Hematopoietic multipotent progenitor cell treated with erythropoietin and hydrocortisone succinate and interleukin-3 and kit ligand, for 4 days (in vitro differentiated cells): Measurements from ENCODE around the gene CHAF1A.

Experiments used
- DNase-seq: peaks from one replicate; pipeline ENCODE4 v3.0.0-alpha.2; 2015

The CHAF1A gene

DNA sequence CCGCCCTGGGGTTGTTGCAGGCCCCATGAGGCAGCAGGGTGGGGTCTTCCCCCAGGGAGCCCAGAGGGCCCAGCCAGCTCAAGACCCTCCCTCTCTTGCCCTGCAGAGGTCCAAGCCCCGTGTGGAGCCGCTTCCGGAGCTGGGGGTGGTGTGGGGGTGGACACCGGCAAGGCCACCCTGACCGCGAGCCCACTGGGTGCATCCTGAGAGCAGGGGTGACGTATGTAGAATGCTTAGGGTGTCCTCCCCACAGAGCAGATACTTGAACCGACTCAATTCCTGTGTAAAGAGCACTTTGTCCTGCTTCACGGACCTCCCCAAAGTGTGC, 40.3 kb downstream of the CHAF1A start:
- DNase-seq: no peak

DNA sequence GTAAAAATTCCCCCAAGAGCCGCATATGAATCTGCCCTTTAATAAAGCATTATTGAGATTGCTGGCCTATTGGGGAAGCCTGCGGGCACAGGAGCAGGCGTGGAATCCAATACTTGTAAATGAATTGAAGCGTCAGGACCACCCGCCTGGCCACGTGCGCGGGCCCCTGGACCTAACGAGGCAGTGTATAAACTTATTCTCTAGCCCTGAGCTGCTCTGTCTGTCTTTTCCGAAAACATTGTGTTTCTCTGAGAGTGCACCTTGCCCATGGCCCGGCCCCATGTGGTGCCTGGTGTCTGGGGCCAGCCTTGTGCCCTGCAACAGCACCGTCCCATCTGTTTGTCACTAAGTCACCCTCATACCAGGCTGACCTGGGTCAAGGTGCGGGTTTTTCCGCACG, 40.7 kb downstream of the CHAF1A start:
- DNase-seq: no peak

DNA sequence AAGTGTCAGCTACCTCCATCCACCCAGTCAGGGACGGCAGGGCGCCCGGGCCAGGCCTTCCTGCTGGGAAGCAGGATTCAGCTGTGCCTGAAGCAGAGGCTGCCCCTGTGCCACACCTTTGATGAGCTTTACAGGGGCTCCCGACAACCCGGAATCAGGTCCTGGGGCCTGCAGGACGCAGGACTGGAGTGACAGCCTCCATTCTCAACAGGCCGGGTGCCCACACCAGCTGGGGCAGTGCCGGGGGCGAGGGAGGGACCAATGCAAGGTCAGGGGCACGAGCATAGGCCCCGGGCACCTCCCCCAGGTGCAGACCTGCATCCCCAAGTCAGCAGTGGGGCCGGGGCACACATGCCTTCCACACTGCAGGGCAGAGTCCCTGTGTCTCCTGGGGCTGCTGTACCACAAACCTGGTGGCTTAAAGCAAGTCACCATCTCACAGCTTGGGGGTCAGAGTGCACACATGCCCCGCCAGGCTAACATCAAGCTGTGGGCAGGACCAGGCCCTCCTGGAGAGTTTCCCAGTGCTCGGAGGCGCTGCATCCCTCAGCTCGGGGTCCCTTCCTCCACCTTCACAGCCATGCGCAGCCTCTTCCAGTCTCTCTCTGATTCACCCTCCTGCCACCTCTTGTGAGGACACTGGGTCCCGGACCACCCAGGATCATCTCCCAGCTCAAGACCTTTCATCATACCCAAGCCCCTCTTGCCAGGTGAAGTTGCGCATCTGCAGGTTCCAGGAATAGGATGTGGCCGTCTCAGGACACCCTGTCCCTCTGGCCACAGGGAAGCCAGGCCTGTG, 41.7 kb downstream of the CHAF1A start:
- DNase-seq: no peak

DNA sequence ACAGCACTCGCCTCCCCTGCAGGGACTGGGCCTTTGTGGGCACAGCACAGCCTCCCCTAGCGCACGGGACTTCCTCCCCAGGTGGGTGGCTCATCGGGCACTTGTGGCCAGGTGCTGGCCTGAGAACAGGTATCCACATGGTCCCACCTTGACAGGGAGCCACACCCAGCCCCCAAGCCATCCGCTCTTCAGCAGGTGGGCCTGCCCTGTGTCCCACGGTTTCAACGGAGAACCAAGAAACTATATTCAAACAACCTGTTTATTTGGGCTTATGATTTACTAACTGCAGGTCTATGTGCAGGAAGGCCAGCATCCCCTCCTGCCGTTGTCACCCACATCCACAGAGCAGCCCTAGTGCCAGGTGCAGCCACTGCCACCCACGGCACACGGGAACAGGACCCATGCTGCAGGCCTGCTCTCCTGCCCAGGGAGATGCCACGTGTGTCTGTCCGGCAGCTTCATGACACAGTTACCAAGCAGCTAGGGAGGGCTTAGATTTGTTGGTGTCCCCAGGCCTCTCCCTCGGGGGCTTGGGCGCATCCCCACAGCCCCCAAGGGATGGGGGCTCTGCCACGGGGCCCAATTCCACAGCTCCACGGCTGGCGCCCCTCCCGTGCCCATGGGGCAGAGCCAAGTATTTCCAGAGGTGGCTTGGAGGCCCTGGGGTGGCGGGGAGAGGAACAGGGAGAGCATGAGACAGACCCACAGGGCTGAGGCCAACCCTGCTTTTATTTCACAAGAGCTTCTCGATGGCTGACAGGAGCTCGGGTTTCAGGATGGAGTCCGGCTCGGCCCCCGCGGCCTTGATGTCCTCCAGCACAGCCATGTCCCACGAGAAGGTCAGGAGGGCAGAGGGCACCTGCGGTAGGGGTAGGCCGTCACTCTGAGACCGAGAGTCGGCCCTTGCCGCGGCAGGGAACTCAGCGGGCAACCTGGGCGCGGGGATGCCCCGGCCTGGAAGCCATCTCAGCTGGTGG, 42.6 kb downstream of the CHAF1A start:
- DNase-seq: no peak

DNA sequence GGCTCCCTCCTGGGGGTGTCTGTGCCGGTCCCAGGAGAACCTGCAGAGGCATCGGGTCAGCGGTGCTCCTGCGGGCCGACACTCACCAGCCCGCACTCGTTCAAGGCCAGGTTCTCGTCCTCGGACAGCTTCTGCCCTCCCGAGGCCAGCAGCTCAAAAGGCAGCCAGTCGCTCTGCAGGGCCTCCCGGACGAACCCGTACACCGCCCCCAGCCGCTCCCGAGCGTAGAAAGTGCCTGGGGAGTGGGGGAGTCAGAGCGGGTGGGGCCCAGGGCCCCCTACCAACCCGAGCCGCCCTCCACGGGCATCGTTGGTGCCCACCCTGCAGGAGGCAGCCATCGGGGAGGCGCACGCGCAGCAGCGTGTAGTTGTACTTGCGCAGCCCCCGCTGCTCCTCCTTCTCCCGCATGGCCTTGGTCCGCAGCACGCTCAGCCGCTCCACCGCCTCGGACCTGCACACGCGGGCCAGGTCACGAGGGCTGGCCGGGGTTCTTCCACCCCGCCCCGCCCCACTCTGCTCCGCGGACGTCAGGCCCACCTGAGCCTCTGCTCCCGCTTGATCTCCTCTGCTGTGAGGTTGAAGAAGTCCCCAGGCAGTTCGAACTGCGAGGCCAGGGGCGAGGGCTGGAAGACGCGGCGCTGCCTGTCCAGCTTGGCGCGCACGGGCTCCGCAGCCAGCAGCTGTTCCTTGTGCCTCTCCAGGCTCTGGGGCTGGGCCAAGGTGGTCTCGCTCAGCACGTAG, 43.7 kb downstream of the CHAF1A start:
- DNase-seq: no peak

DNA sequence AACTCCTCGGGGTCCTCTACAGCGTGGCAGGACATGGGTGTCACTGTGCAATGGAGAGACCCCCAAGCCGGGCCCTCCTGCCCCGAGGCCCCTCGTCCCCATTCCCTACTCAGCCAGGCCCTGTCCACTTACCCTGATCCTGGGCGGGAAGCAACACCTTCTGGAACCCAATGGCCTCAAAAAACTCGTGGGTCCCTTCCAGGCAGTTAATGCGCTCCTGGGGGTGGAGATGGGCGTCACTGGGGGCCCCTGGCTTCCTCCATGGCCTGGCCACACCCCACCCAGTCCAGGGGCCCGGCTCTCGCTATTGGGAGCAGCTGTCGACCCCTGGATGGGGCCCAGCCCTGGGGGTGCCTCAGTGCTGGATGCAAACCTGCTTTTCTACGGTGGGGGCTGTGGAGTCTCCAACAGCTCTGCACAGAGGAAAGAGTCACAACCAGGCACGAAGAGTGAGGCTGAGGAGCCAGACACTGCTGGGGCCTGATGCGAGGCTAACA, 44.3 kb downstream of the CHAF1A start:
- no peak for DNase-seq

DNA sequence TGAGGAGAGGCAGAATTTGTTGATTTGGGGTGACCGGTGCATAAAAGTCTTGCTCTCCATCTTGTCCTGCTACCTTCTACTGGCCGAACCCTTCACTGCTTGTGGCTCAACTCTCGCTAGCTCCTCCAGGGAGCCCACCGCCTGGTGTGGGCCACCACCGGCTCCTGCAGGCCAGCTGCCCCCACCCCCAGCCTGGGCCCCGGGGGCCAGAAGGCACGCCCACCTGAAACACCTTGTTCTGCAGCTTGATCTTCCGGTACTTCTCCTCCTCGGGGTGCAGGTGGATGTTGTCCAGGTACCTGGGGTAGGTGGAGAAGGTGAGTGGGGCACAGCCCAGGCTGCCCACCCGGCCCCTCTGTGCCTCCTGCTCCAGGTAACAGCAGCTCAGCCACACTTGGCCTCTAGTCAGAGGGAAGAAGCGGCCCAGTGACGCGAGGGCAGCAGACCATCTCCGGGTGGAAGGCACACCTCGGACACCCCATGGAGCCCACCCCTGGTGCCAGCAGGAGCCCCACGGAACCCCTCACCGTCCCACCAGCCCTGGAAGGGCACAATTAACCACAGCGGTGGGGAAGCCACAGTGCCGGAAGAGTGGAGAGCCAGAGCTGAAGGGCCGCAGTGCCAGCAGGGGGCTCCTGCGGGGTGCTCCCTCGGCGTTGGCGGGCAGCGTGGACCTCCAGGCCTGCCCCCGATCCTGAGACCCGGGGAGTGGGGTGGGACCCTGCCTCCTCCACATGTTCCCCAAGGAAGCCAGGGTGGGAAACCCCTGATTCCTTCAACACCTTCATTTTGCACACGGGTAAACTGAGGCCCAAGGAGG, 45.1 kb downstream of the CHAF1A start:
- DNase-seq: no peak

DNA sequence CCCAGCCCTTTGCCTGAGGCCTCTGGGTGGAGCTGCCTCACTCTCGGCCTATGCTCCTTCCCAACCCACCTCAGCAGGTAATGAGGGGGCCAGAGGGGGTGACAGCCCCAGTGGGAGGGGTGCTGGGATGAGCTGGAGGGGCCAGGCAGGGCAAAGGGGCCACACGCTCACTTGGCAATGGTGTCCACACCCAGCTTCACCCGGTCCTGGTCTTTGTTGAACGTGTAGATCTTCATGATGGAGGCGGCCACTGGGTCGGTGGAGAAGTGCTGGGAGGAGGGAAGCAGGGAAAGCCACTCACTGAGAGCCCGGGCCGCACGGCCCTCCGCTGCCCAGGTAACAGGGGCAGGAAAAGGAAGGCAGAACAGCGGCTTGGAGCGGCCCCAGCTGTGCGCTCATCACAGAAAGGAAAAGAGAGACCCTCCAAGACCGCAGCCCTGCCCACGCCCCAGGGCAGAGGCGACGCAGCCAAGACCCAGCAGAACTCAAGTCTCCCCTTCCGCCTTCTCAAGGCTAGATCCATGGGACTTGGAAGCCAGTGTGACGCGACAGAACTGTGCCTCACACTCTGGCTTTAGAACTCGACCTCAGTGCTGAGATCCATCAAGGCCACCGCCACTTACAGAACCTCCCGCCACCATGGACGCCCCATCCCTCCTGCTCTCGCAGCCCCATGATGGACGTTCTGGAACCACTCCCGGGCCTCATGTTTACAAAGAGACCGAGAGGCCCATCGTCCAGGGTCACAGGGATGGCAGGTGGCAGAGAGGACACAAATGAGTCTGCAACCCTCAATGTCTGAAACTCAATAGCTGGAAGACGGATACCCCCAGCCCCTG, 45.9 kb downstream of the CHAF1A start:
- no peak for DNase-seq

DNA sequence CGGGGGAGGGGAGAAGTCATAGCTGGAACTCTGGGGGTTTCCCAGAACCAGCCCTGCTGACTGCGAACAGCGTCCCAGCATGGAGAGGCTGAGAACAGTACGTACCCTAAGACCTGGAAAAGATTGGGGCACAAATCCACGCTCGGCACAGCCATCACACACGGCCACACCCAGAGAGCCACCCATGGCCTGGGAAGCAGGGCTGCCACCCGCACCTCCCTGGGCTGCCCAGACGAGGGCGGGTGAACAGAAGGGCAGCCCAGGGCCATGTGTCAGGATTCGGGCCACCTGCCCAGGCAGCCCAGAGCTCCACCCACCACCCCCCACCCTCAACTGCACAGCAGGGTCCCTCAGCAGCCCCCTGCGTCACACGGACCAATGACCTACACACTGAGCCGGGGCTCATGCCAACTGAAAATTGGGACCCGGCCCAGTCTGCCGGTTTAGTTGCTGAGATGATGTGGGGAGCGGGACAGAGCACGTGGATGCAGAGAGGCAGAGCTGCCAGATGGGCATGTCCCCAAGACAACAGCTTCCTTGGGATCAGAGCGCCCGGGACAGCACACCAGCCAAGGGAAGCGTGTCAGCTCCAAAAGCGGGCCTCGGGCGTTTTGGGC, 46.7 kb downstream of the CHAF1A start:
- no peak for DNase-seq

DNA sequence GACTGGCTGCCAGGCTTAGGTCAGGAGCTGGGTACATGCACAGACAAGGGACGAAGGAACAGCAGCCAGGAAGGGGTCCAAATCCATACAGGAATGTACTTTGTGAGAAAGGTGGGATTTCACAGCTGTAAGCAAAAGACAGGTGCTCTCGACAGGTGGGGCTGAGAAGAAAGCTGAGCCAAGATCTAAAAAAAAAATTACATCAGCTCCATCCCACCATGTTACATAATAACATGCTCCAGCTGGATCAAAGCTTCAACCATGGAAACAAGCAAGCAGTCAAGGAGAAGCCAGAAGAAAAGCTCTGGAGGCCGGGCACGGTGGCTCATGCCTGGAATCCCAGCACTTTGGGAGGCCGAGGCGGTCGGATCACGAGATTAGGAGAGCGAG, 47.2 kb downstream of the CHAF1A start:
- no peak for DNase-seq

DNA sequence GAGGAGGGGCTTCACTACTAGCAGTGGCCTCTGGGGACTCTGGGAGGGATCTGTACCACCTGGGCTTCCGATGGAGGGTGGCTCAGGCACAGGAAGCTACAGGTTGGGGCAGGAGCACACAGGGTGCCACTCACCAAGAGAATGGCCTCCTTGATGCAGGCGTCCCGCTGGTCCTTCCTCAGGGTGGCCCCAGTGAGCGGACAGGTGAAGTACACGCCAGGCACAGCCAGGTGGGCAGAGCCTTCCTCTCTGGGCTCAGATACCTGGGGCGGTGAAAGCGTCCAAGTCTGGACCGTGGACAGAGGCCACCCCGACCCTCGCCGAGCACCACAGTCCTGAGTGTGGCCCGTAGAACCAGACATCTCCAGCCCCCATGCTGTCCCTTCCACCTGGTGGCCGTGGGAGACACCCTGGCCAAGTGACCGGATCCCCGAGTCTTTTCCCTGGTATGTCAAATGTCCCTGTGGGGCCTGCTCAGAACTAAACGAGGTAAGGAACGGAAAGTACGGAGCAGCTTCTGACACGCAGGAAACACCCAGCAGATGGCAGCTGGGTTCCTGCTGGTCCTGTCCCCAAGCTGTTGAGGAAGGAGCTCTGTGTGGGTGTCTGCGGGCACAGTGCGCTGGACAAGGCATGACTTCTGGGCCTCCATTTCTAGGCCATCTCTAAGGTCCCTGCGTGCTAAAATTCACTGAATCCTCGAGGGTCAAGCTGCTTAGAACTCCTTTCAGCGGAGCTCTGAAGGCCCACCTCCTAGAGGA, 50.0 kb downstream of the CHAF1A start:
- DNase-seq: no peak

DNA sequence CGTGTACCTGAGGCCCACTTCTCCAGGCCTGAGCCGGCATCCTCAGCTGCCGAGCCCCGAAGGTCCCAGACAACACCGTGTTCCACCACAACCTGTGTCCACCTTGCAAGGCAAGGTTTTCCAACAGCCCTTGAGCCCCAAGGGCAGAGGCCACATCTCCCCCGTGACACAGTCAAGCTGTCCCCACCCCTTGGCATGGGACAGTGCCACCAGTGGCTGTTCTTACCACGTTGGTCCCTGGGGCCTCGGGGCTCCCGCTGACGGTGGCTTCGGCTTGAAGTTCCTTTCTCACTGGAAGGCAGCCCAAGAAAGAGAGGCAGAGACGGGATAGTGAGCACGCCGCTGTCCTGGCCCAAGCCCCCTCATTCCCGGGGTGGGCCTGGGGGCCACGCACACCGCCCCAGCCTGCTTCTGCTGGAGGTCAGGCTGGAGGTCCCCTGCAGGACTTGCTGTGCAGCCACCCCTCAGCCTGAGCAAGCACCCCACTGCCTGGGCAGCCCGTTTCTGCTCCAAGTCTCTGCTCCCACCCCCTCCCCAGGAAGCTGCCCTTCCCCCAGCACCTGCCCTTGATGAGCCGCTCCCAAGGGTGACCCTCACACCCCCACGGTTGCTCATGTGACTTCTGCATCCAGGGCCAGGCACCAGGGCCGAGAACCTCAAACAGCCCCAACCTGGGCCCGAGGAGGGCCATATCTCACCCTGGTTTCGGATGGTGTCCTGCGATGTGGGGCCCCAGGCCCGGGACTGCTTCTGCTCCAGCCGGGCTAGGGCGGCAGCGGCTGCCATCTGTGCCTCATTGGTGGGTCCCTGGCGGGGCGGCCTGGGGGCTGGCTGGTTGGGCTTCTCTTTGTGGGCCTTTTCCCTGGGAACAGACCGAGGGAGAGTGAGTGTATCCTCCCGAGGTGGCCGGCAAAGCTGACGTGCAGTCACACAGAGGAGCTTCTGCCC, 51.1 kb downstream of the CHAF1A start:
- DNase-seq: no peak

DNA sequence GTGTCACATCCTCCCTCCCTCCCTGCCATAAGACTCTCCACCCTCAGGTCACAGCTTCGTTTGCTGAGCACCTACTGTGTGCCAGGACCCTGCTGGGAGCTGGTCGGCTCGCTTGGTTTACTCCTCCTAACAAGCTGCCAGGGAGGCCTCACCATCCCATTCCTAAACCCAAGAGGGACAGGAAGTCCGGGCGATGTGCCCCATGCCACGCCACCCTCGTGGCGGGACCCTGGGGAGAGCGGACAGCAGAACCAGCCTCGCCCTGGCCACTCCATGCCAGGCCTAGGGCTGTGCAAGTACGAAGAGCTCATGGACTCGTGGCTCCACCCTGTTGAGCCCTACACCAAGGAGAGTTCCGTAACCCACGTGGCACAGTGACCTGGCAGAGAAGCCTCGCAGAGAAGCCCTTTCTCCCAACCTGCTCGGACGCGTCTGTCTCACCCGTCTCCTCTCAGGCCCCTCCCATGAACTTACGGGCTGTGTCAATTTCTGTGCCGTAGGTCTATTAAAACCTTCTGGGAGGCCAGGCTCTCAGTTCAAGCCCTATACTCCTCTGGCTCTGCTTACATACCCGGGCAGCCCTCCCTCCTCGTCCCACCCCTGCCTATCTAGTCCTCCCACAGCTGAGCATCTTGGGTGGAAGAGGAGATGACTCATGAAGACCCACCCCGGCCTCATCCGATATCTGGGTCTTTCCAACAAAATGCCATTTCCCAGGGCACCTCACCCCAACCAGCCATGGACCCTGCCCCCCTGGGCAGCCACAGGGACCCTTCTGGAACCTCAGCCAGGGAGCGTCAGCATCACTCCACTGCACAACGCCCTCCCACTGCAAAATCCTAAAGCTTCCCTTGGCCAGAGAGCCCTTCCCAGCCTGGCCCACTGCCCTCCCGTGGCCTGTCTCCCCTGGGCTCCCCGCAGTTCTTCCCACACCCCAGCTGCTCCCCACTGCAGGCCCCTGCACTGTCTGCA, 52.6 kb downstream of the CHAF1A start:
- peak; percentile 91 for DNase-seq

DNA sequence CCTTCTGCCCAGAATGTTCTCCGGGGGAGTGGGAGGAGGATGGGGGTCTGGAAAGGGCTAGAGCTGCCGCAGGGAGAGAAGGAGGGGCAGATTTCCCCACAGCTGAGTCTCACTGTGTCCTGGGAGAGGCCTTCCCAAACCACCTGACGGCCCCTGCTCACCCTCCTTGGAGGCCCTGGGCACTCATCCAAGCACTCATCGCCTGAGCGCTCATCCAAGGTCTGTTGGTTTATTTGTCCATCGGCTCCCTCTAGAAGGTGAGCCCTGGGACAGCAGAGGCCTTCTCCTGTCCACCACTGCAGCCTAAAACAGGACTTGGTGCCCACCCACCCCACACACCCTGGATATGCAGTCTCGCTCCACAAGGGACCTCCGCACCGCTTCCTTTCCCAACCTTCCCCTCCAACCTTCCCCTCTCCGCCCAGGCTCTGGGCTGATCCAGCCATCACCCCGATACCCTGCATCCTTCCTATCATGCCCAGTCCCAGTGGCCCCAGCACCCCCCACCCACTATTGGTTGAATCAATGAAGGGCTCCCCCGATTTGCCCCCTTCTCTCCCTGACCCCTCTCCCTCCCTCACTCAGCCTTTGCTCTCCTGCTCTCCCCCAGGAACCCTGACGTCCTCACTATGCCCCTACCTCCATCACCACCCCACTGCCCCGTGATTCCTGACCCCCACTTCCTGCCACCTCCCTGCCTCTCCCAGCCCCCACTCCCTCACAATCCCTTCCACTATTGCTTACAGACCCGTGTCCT, 53.5 kb downstream of the CHAF1A start:
- peak; percentile 51 for DNase-seq

DNA sequence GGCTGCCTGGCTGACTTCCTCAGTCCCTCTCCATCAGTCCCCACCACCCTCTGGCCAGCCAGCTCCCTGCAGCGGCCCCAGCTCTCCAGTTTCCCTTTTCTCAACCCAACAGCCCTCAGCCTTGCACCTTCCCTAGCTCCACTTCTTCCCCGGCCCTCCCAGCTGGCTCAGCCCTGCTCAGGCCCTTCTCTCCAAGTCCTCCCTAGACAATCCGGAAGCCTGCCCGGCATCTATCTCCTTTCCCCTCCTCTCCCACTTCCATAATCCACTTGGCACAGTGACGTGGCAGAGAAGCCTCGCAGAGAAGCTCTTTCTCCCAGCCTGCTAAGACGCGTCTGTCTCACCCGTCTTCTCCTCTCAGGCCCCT, 54.0 kb downstream of the CHAF1A start:
- DNase-seq: peak; percentile 65

DNA sequence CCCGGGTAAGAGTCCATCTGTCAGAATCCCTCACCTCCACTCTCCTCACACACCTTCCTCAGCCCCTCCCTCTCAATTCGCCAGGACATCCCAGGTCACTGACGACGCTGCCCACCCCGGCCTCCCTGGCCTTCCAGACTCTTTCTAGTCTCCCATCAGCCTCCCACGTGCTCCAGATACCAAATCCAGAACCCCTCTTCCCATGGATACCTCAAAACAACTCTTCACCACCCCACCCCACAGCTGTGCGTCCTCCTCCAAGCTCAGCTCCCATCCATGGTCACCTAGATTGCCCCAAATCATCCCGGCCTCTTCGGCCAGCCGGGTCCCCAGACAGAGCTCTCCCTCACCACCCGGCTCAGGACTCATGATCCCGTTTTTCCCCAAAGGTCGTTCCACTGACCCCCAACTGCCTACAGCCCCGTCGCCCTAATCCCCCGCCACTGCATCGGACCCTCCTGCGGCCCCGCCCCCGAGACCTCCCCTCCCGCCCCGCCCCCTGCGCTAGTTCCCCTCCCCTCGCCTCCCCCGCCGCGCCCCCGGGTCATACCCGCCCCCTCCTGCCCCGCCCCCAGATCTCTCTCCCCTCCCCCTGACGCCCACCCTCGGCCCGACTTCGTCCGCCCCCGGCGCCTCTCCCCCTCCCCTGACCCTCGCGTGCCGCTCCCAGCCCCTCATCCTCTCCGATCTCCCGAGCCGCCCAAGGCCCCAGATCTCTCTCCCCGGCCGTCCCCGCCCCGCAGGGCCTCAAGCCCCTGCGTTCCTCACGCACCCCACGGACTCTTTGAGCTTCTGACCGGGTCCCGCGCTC, 54.6 kb downstream of the CHAF1A start:
- peak; percentile 75 for DNase-seq
